Measurements from ENCODE around the gene RGS6.

The RGS6 gene

GRCh38 chr14:72560889-72561493 is 628.8 kb downstream of the RGS6 start:
- Histone ChIP-seq H2BK120ac (ENCODE audit: low read depth, low read length) (no peak overlapping the region), H3K79me1 (replicated peaks; ENCODE audit: low read length, poor library complexity, severe bottlenecking) (no peaks in the 10 kb centered on the region), H4K91ac (ENCODE audit: low read length) (no peak overlapping the region), H3K18ac (ENCODE audit: low read depth in 1 of 2, low read length in 2 of 2) (no peak overlapping the region), H2BK12ac (ENCODE audit: low read length in 2 of 2) (no peak overlapping the region), H3K9ac (ENCODE audit: low read length) (no peak overlapping the region), H2BK5ac (ENCODE audit: low read depth, low read length, poor library complexity, severe bottlenecking) (no peak overlapping the region), H3K36me3 (ENCODE audit: control insufficient read depth in 1 of 2, insufficient read depth in 2 of 2, low read depth in 1 of 2, low read length in 2 of 2) (no peaks in the 10 kb centered on the region), H3K14ac (ENCODE audit: low read length in 2 of 2) (no peak overlapping the region), H3K23ac (ENCODE audit: low read length in 2 of 2) (no peak overlapping the region), H3K27ac (ENCODE audit: low read length, poor library complexity, severe bottlenecking) (no peak overlapping the region), H3K4me2 (ENCODE audit: low read length, poor library complexity, severe bottlenecking) (no peak overlapping the region), H2AK5ac (ENCODE audit: low read length, severe bottlenecking) (no peak overlapping the region), H2AFZ (ENCODE audit: low read depth, low read length) (no peak overlapping the region), H2BK15ac (ENCODE audit: low read depth, poor library complexity, severe bottlenecking) (no peak overlapping the region), H3K9me3 (ENCODE audit: control insufficient read depth, low read length) (no peaks in the 10 kb centered on the region), H3K4me1 (ENCODE audit: control insufficient read depth, insufficient read depth, low read depth, low read length) (peaks cover 10% of the 10 kb centered on the region), H3K4ac (ENCODE audit: low read depth in 1 of 2, low read length in 2 of 2) (no peak overlapping the region), H3K4me3 (ENCODE audit: insufficient read depth in 1 of 2, low read depth in 1 of 2, low read length in 2 of 2) (no peak overlapping the region), H3K27me3 (ENCODE audit: control insufficient read depth in 1 of 2, insufficient read depth in 1 of 2, low read length in 2 of 2) (no peaks in the 10 kb centered on the region), H4K8ac (ENCODE audit: low read length) (no peak overlapping the region)
- no peak for DNase-seq
- WGBS: 96% methylated on average over 12 of the region's 12 CpGs

GRCh38 chr14:72562300-72562699 is 630.1 kb downstream of the RGS6 start:
- no peak overlapping the region for H4K91ac ChIP-seq (ENCODE audit: low read length)
- no peak overlapping the region for H3K4me2 ChIP-seq (ENCODE audit: low read length, poor library complexity, severe bottlenecking)
- no peaks in the 10 kb centered on the region for H3K9me3 ChIP-seq (ENCODE audit: control insufficient read depth, low read length)
- no peak overlapping the region for H2AFZ ChIP-seq (ENCODE audit: low read depth, low read length)
- no peak overlapping the region for H3K4me3 ChIP-seq (ENCODE audit: insufficient read depth in 1 of 2, low read depth in 1 of 2, low read length in 2 of 2)
- no peak overlapping the region for H3K23ac ChIP-seq (ENCODE audit: low read length in 2 of 2)
- no peaks in the 10 kb centered on the region for H3K27me3 ChIP-seq (ENCODE audit: control insufficient read depth in 1 of 2, insufficient read depth in 1 of 2, low read length in 2 of 2)
- no peak for DNase-seq
- no peak overlapping the region for H3K4ac ChIP-seq (ENCODE audit: low read depth in 1 of 2, low read length in 2 of 2)
- H2BK15ac ChIP-seq (ENCODE audit: low read depth, poor library complexity, severe bottlenecking): no peak overlapping the region
- H3K4me1 ChIP-seq (ENCODE audit: control insufficient read depth, insufficient read depth, low read depth, low read length): peaks cover 10% of the 10 kb centered on the region
- H2BK120ac ChIP-seq (ENCODE audit: low read depth, low read length): no peak overlapping the region
- no peak overlapping the region for H2BK12ac ChIP-seq (ENCODE audit: low read length in 2 of 2)
- H2AK5ac ChIP-seq (ENCODE audit: low read length, severe bottlenecking): no peak overlapping the region
- no peaks in the 10 kb centered on the region for H3K36me3 ChIP-seq (ENCODE audit: control insufficient read depth in 1 of 2, insufficient read depth in 2 of 2, low read depth in 1 of 2, low read length in 2 of 2)
- no peak overlapping the region for H3K27ac ChIP-seq (ENCODE audit: low read length, poor library complexity, severe bottlenecking)
- WGBS: 94% methylated on average over 20 of the region's 20 CpGs
- no peak overlapping the region for H3K14ac ChIP-seq (ENCODE audit: low read length in 2 of 2)
- no peaks in the 10 kb centered on the region for H3K79me1 ChIP-seq (replicated peaks; ENCODE audit: low read length, poor library complexity, severe bottlenecking)
- no peak overlapping the region for H3K18ac ChIP-seq (ENCODE audit: low read depth in 1 of 2, low read length in 2 of 2)
- no peak overlapping the region for H4K8ac ChIP-seq (ENCODE audit: low read length)
- no peak overlapping the region for H2BK5ac ChIP-seq (ENCODE audit: low read depth, low read length, poor library complexity, severe bottlenecking)
- no peak overlapping the region for H3K9ac ChIP-seq (ENCODE audit: low read length)

- Histone ChIP-seq H4K8ac (ENCODE audit: low read length) (no peak overlapping the region), H3K23ac (ENCODE audit: low read length in 2 of 2) (no peak overlapping the region), H3K4ac (ENCODE audit: low read depth in 1 of 2, low read length in 2 of 2) (no peak overlapping the region), H3K4me1 (ENCODE audit: control insufficient read depth, insufficient read depth, low read depth, low read length) (peaks cover 9% of the 10 kb centered on the region), H3K14ac (ENCODE audit: low read length in 2 of 2) (no peak overlapping the region), H3K9ac (ENCODE audit: low read length) (no peak overlapping the region), H2AK5ac (ENCODE audit: low read length, severe bottlenecking) (no peak overlapping the region), H3K18ac (ENCODE audit: low read depth in 1 of 2, low read length in 2 of 2) (no peak overlapping the region), H2BK12ac (ENCODE audit: low read length in 2 of 2) (no peak overlapping the region), H3K4me3 (ENCODE audit: insufficient read depth in 1 of 2, low read depth in 1 of 2, low read length in 2 of 2) (no peak overlapping the region), H3K36me3 (ENCODE audit: control insufficient read depth in 1 of 2, insufficient read depth in 2 of 2, low read depth in 1 of 2, low read length in 2 of 2) (no peaks in the 10 kb centered on the region), H3K4me2 (ENCODE audit: low read length, poor library complexity, severe bottlenecking) (no peak overlapping the region), H4K91ac (ENCODE audit: low read length) (no peak overlapping the region), H3K79me1 (replicated peaks; ENCODE audit: low read length, poor library complexity, severe bottlenecking) (no peaks in the 10 kb centered on the region), H2BK5ac (ENCODE audit: low read depth, low read length, poor library complexity, severe bottlenecking) (no peak overlapping the region), H3K9me3 (ENCODE audit: control insufficient read depth, low read length) (no peaks in the 10 kb centered on the region), H3K27me3 (ENCODE audit: control insufficient read depth in 1 of 2, insufficient read depth in 1 of 2, low read length in 2 of 2) (no peaks in the 10 kb centered on the region), H2BK120ac (ENCODE audit: low read depth, low read length) (no peak overlapping the region), H2AFZ (ENCODE audit: low read depth, low read length) (no peak overlapping the region), H3K27ac (ENCODE audit: low read length, poor library complexity, severe bottlenecking) (no peak overlapping the region), H2BK15ac (ENCODE audit: low read depth, poor library complexity, severe bottlenecking) (no peak overlapping the region)
- DNase-seq: no peak
- WGBS: 91% methylated on average over 7 of the region's 7 CpGs
These were observed 631.4 kb downstream of the RGS6 start for GRCh38 chr14:72563676-72564075.

DNA sequence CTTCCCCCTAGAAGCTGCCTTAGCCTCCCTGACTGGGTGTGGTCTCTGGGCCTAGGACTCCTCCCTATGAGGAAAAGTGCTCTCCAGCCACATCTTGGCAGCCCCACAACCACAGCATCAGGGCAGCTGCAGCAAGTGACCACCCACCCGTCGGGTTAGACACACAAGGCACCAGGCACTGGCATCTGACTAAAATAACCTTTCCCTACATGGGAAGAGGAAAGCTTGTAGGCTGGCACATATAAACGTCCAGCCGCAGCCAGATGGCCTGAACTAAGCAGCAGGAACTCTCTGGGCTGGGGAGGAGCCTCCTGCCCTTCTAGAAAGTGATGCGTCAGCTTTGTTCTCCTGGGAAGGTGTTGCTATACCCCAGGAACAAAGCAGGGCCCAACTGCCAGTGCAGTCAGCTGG is 632.9 kb downstream of the RGS6 start:
- Histone ChIP-seq H3K23ac (ENCODE audit: low read length in 2 of 2) (no peak overlapping the region), H3K36me3 (ENCODE audit: control insufficient read depth in 1 of 2, insufficient read depth in 2 of 2, low read depth in 1 of 2, low read length in 2 of 2) (no peaks in the 10 kb centered on the region)
- WGBS: 96% methylated on average over 5 of the region's 5 CpGs

More for the DNA sequence above, 632.9 kb downstream of the RGS6 start:
- Histone ChIP-seq H3K4me2 (ENCODE audit: low read length, poor library complexity, severe bottlenecking) (no peak overlapping the region), H2BK12ac (ENCODE audit: low read length in 2 of 2) (no peak overlapping the region), H4K8ac (ENCODE audit: low read length) (no peak overlapping the region), H3K18ac (ENCODE audit: low read depth in 1 of 2, low read length in 2 of 2) (no peak overlapping the region), H3K79me1 (replicated peaks; ENCODE audit: low read length, poor library complexity, severe bottlenecking) (no peaks in the 10 kb centered on the region), H3K9ac (ENCODE audit: low read length) (no peak overlapping the region), H2AK5ac (ENCODE audit: low read length, severe bottlenecking) (no peak overlapping the region), H3K27ac (ENCODE audit: low read length, poor library complexity, severe bottlenecking) (no peak overlapping the region), H4K91ac (ENCODE audit: low read length) (no peak overlapping the region), H3K27me3 (ENCODE audit: control insufficient read depth in 1 of 2, insufficient read depth in 1 of 2, low read length in 2 of 2) (no peaks in the 10 kb centered on the region), H3K4me3 (ENCODE audit: insufficient read depth in 1 of 2, low read depth in 1 of 2, low read length in 2 of 2) (no peak overlapping the region), H3K4me1 (ENCODE audit: control insufficient read depth, insufficient read depth, low read depth, low read length) (peaks cover 3% of the 10 kb centered on the region), H3K9me3 (ENCODE audit: control insufficient read depth, low read length) (no peaks in the 10 kb centered on the region), H3K14ac (ENCODE audit: low read length in 2 of 2) (peak overlapping the region in 1 of 2 experiments; percentile 21), H2BK15ac (ENCODE audit: low read depth, poor library complexity, severe bottlenecking) (no peak overlapping the region), H2BK5ac (ENCODE audit: low read depth, low read length, poor library complexity, severe bottlenecking) (no peak overlapping the region), H3K4ac (ENCODE audit: low read depth in 1 of 2, low read length in 2 of 2) (no peak overlapping the region), H2AFZ (ENCODE audit: low read depth, low read length) (no peak overlapping the region), H2BK120ac (ENCODE audit: low read depth, low read length) (no peak overlapping the region)
- DNase-seq: no peak
